WTC11 (cell line): Measurements from ENCODE around the gene INHBB.

Source experiments
- ARID4B ChIP-seq: sonication (generic); formaldehyde crosslinking; IDR thresholded peaks from 2 replicates; pipeline ENCODE4 v1.8.0; 2023; ENCODE audit warnings: missing genetic modification reagents, mild to moderate bottlenecking, borderline replicate concordance
- ATF3 ChIP-seq: sonication (generic); formaldehyde crosslinking; conservative IDR thresholded peaks from 2 replicates; pipeline ENCODE4 v1.8.1; 2022; ENCODE audit warnings: mild to moderate bottlenecking, missing genetic modification reagents
- CBFB ChIP-seq: sonication (generic); formaldehyde crosslinking; IDR thresholded peaks from 2 replicates; pipeline ENCODE4 v1.8.1; 2022; ENCODE audit warnings: mild to moderate bottlenecking, low read depth, missing genetic modification reagents
- CTCF ChIP-seq: fragments of 200-600 bp; IDR thresholded peaks from 2 replicates; pipeline ENCODE4 v1.8.0; 2022; ENCODE audit warnings: antibody characterized with exemption
- ERG ChIP-seq: fragments of 250-450 bp; sonication (Bioruptor Pico); IDR thresholded peaks from 2 replicates; pipeline ENCODE4 v1.8.0; 2021; ENCODE audit warnings: mild to moderate bottlenecking
- GRHL2 ChIP-seq: fragments of 250-450 bp; sonication (Bioruptor Pico); IDR thresholded peaks from 2 replicates; pipeline ENCODE4 v1.8.0; 2022; ENCODE audit warnings: mild to moderate bottlenecking, moderate library complexity; ENCODE audit not compliant: insufficient replicate concordance, severe bottlenecking
- IRF1 ChIP-seq: sonication (generic); formaldehyde crosslinking; IDR thresholded peaks from 2 replicates; pipeline ENCODE4 v1.8.0; 2023; ENCODE audit warnings: missing genetic modification reagents
- JUN ChIP-seq: sonication (generic); formaldehyde crosslinking; IDR thresholded peaks from 2 replicates; pipeline ENCODE4 v1.8.0; 2023; ENCODE audit warnings: mild to moderate bottlenecking, missing genetic modification reagents
- MAX ChIP-seq: sonication (generic); formaldehyde crosslinking; IDR thresholded peaks from 2 replicates; pipeline ENCODE4 v1.8.0; 2022; ENCODE audit warnings: mild to moderate bottlenecking, missing genetic modification reagents
- NFE2L1 ChIP-seq: sonication (generic); formaldehyde crosslinking; IDR thresholded peaks from 2 replicates; pipeline ENCODE4 v1.8.1; 2023; ENCODE audit warnings: missing genetic modification reagents
- TP53 ChIP-seq: sonication (generic); formaldehyde crosslinking; IDR thresholded peaks from 2 replicates; pipeline ENCODE4 v1.8.1; 2023; ENCODE audit warnings: mild to moderate bottlenecking, missing genetic modification reagents
- ZNF317 ChIP-seq: sonication (generic); formaldehyde crosslinking; IDR thresholded peaks from 2 replicates; pipeline ENCODE4 v1.8.1; 2023; ENCODE audit warnings: low read depth, mild to moderate bottlenecking, moderate library complexity, missing genetic modification reagents, borderline replicate concordance
- ZNF416 ChIP-seq: fragments of 250-450 bp; sonication (Bioruptor Pico); IDR thresholded peaks from 2 replicates; pipeline ENCODE4 v1.9.0; 2021; ENCODE audit warnings: mild to moderate bottlenecking, inconsistent platforms

GRCh38 chr2:120388222-120389035 lies 42.5 kb downstream of the INHBB start:
- no peak for TF ChIP-seq CTCF
- no peak for TF ChIP-seq ATF3
- TF ChIP-seq ZNF317 (CRISPR knock-in tag): no peak
- TF ChIP-seq MAX (CRISPR knock-in tag): no peak
- no peak for TF ChIP-seq TP53 (CRISPR knock-in tag)
- no peak for TF ChIP-seq NFE2L1 (CRISPR knock-in tag)
- no peak for TF ChIP-seq GRHL2 (CRISPR knock-in tag)
- TF ChIP-seq IRF1 (CRISPR knock-in tag): no peak
- TF ChIP-seq ERG: no peak
- no peak for TF ChIP-seq ARID4B (CRISPR knock-in tag)
- TF ChIP-seq CBFB (CRISPR knock-in tag): no peak
- no peak for TF ChIP-seq ZNF416 (CRISPR knock-in tag)
- no peak for TF ChIP-seq JUN (CRISPR knock-in tag)
